Activated T-helper 17 cell treated with anti-CD3 and anti-CD28 coated beads, Interleukin-2, amount 50 U/mL, for 72 hours (primary cell): ENCODE results near the gene CPSF4. TPM values are rescaled to one million over a fixed set of nuclear protein-coding genes. Genes with fewer than 3 reads are reported as not detected.

Source experiments
- ATAC-seq: fragments of 150-1000 bp; cut with Tn5 transposase; replicated peaks from 2 replicates; pipeline ENCODE4 v1.10.0; 2021; ENCODE audit warnings: mild to moderate bottlenecking, moderate library complexity
- H3K27ac Mint-ChIP-seq: one replicate; pipeline ENCODE4 v1.8.0; 2022; ENCODE audit warnings: mixed read lengths
- H3K27me3 Mint-ChIP-seq: one replicate; pipeline ENCODE4 v1.8.0; 2022; ENCODE audit warnings: mixed read lengths
- H3K36me3 Mint-ChIP-seq: one replicate; pipeline ENCODE4 v1.8.0; 2022; ENCODE audit warnings: low read depth, mild to moderate bottlenecking, mixed read lengths
- H3K4me1 Mint-ChIP-seq: one replicate; pipeline ENCODE4 v1.8.0; 2022; ENCODE audit warnings: mixed read lengths
- H3K4me3 Mint-ChIP-seq: one replicate; pipeline ENCODE4 v1.8.0; 2022; ENCODE audit warnings: mild to moderate bottlenecking, mixed read lengths
- H3K9me3 Mint-ChIP-seq: one replicate; pipeline ENCODE4 v1.8.0; 2022; ENCODE audit warnings: mixed read lengths
- total RNA-seq, 2 donors: library from RNA; stranded (reverse); gene quantifications; one replicate each; pipeline ENCODE4 v1.2.3, GENCODE V29; 2022

The CPSF4 gene
- 10 to 100 TPM; 36.8 to 38.9 TPM for total RNA-seq

DNA sequence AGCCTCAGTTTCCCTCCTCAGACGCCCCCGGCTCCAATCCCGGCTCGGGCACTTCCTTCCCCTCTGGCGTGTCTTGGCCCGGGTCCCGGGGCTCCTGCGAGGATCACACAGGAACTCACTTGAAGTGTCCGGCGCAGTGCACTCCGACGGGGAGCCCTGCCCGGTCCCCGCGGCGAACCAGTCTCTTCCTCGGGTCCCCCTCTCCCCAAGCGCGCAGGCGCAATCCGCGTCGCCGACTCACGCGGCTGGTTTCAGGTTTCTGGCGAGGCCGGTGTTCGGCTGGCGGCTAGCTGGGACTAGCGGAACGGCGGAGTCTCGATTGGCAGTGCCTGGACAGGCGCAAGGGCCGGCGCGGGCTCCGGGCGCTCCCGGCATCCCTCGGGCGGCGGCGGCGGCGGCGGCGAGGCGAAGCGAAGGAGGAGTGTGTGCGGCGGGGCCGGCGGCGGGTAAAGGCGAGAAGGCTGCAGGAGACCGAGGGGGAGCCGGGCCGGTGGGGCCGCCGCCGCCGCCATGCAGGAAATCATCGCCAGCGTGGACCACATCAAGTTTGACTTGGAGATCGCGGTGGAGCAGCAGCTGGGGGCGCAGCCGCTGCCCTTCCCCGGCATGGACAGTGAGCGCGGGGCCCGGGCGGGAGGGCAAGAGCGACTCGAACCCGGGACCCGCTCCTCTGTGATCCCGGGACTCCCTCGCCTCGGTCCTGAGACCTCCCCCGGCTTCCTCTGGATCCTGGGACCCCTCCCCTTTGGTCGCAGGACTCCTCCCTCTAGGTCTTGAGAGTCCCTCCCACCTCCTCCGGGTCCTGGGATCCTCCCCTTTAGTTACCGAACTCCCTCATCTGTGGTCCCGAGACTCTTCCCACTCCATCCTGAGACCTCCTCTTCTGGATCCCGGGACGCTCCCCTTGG lies at the start of gene CPSF4, which contains the start of gene PTCD1:
TSS of gene CPSF4 (plus strand) at position 371 of the 908 bp plus-strand sequence. CDS start at position 511, 140 bp downstream.
TSS of gene PTCD1 (minus strand) at position 226 of the 908 bp plus-strand sequence. CDS start 3,556 bp downstream, outside the sequence.
- Mint-ChIP-seq H3K27ac (peak within 1 kb of the TSS; percentile 96), H3K4me1 (peaks cover 9% of the 10 kb centered on the region), H3K36me3 (peaks cover 47% of the 10 kb centered on the region), H3K4me3 (peak within 1 kb of the TSS; percentile 99), H3K27me3 (no peaks in the 10 kb centered on the region), H3K9me3 (no peaks in the 10 kb centered on the region)
- ATAC-seq, result peak; percentile 93

DNA sequence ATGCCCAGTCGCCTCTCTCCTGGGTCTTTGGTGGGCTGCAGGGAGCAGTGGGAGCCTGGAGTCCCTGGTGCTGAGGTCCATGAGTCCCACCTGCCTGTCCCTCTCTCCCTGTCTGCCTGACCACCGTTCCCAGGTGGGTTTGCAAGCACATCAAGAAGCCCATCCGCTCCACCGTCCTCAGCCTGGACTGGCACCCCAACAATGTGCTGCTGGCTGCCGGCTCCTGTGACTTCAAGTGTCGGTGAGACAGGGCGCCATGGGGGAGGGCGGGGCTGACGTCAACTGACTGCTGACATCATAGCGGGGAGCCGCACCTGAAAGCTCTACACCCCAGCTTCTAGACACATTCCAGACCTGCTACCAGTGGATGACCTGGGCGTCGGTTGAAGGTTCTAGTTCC lies 49.0 kb upstream of the CPSF4 start:
- Mint-ChIP-seq H3K4me3 (no peak overlapping the region), H3K4me1 (no peaks in the 10 kb centered on the region), H3K27ac (no peak overlapping the region), H3K36me3 (peaks cover 100% of the 10 kb centered on the region), H3K27me3 (no peaks in the 10 kb centered on the region), H3K9me3 (no peaks in the 10 kb centered on the region)
- ATAC-seq, result no peak

DNA sequence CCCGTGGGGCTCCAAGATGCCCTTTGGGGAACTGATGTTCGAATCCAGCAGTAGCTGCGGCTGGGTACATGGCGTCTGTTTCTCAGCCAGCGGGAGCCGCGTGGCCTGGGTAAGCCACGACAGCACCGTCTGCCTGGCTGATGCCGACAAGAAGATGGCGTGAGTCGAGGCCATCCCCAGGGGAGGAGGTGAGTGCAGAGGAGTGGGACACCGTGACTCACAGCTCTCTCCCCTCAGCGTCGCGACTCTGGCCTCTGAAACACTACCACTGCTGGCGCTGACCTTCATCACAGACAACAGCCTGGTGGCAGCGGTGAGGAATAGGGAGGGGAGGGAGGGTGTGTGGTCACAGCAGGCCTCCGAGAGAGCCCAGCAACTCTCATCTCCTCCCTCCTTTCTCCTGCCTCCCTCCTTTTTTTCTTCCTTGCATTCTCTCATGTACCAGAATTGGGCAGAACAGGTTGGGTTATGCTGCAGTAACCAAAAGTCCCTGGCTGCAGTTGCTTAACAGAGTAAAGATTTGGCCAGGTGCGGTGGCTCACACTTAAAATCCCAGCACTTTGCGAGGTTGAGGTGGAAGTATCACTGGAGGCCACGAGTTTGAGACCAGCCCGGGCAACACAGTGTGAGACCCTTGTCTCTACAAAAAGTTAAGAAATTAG lies 47.7 kb upstream of the CPSF4 start:
- Mint-ChIP-seq H3K4me3 (peak overlapping the region; percentile 57), H3K9me3 (no peaks in the 10 kb centered on the region), H3K27me3 (no peaks in the 10 kb centered on the region), H3K27ac (no peak overlapping the region), H3K36me3 (peaks cover 100% of the 10 kb centered on the region), H3K4me1 (no peaks in the 10 kb centered on the region)
- ATAC-seq, result no peak

DNA sequence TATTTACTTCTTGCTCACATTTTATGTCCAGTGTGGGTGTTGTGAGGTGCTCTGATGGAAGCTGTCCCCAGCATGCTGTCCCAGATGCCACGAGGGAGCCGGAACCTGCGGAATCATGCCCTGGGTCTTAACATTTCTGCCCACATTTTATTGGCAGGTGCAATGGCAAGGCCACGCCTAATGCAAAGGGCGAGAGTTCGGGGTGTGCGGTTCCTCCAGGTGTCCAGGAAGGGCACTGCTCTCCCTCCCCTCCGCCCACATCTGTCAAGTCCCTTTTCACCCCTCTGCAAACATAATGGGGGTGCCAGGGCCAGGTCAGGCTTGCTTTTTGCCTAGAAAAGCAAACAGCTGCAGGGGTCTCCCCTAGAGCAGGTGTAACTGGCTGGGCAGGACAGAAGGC lies 46.7 kb upstream of the CPSF4 start:
- no peak for ATAC-seq
- no peaks in the 10 kb centered on the region for H3K27me3 Mint-ChIP-seq
- H3K9me3 Mint-ChIP-seq, result no peaks in the 10 kb centered on the region
- H3K36me3 Mint-ChIP-seq, result peaks cover 100% of the 10 kb centered on the region
- no peaks in the 10 kb centered on the region for H3K4me1 Mint-ChIP-seq
- H3K27ac Mint-ChIP-seq, result peak overlapping the region; percentile 48
- peak overlapping the region; percentile 57 for H3K4me3 Mint-ChIP-seq

DNA sequence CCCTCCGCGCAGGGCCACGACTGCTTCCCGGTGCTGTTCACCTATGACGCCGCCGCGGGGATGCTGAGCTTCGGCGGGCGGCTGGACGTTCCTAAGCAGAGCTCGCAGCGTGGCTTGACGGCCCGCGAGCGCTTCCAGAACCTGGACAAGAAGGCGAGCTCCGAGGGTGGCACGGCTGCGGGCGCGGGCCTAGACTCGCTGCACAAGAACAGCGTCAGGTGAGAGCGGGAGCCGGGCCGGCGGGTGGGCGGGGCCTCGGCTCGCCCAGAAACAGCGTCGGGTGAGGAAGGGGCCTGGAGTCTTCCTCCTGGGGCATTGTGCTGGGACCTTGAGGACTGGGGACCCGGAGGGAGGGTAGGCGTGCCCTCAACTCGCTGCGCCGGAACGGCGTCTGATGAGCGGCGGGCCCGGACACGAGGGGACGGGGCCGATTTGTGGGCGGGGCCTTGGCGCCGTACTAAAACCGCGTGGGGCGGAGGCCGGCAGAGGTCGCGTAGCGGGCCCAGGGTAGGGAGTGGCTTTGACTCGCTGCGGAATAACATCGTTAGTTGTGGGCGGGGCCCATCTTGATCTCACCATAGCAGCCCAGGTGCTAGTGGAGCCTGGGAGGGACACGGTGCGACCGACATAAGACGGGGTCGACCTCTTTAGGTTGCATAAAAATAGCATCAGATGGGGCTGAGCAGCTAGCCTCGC lies 45.9 kb upstream of the CPSF4 start:
- Mint-ChIP-seq H3K27me3 (no peaks in the 10 kb centered on the region), H3K4me1 (peaks cover 2% of the 10 kb centered on the region), H3K9me3 (no peaks in the 10 kb centered on the region), H3K27ac (peak overlapping the region; percentile 65), H3K4me3 (peak overlapping the region; percentile 57), H3K36me3 (peaks cover 100% of the 10 kb centered on the region)
- peak; percentile 86 for ATAC-seq

DNA sequence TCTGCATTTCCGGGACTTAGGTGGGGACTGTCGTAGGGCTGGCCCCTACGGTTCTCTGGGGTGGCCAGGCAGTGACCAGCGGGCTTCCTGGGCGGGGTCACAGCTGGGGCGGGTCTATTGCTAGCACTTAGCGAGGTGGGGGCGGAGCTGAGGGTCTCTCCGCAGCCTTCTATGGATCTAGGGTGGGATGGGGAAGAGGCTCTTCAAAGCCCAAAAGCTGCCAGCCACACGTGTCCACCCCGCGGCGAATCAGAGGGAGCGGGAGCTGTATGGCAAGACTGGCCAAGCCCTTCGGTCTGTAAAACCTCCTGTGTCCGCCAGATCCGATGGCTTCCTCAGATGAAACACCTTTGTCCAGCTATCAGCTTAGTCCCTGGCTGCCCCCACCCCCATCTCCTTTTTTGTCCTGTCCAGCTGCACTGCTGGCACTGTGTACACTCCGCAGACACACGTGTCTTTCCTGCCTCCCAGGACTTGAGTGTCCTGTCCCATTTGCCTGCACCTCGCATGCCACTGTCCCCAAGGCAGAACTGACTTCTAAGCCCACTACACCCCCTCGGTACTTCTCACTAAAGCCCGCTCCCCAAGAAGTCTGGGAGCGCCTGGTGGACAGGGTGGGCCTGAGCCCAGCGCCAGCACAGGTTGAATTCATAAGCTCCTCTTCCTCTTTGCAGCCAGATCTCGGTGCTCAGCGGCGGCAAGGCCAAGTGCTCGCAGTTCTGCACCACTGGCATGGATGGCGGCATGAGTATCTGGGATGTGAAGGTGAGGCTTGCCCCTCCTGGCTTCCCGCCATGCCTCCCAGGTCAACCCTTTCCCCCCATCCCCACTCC lies 45.2 kb upstream of the CPSF4 start:
- H3K4me3 Mint-ChIP-seq, result peak overlapping the region; percentile 57
- ATAC-seq, result no peak
- H3K27me3 Mint-ChIP-seq, result no peaks in the 10 kb centered on the region
- peak overlapping the region; percentile 65 for H3K27ac Mint-ChIP-seq
- H3K36me3 Mint-ChIP-seq, result peaks cover 100% of the 10 kb centered on the region
- no peaks in the 10 kb centered on the region for H3K9me3 Mint-ChIP-seq
- H3K4me1 Mint-ChIP-seq, result peaks cover 9% of the 10 kb centered on the region

DNA sequence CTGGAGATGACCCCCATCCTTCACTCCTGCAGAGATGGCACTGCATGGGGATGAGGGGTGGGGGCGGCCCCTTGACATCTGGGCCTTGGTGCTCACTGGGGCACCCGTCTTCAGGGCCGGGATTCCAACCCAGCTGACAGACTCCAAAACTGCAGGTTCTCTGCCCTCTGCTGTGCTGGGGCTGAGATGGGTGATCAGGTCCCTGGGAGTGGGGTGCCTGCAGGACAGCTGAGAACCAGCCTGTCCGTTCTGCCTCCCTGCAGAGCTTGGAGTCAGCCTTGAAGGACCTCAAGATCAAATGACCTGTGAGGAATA lies 44.6 kb upstream of the CPSF4 start:
- H3K9me3 Mint-ChIP-seq, result no peaks in the 10 kb centered on the region
- peak overlapping the region; percentile 65 for H3K27ac Mint-ChIP-seq
- ATAC-seq, result no peak
- peaks cover 13% of the 10 kb centered on the region for H3K4me1 Mint-ChIP-seq
- H3K27me3 Mint-ChIP-seq, result no peaks in the 10 kb centered on the region
- peak overlapping the region; percentile 57 for H3K4me3 Mint-ChIP-seq
- H3K36me3 Mint-ChIP-seq, result peaks cover 100% of the 10 kb centered on the region

DNA sequence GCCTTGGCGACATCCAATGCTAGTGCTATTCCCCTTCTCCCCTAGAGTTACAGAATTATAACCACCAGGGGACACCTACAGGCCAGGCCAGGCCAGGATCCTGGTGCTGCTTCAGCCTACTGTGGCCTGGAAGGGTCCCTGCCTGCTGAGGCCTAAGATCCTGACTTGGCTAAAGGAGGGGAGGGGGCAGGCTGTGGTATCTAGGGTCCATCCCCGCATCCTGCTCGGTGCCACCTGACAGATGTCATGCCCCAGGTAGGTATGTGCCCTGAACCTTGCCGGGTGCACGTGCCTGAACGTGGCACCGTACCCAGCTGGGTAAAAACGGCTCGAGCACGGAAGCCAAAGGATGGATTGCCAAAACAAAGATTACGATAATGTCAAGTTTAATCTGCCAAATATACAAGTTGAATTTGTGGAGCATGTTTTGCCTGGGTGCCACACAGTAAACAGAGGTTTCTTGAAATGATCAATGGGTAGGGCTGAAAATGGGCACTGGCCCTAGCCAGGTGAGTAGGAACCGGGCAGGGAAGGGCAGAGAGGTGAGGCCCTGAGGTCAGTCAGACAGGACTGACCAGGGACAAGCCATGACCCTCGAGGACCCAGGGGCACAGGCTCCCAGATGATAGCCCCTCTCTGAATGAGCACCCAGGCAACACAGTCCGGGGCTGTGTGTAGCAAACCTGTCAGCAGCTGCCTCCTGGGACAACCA lies 43.0 kb upstream of the CPSF4 start:
- H3K4me1 Mint-ChIP-seq, result peaks cover 14% of the 10 kb centered on the region
- H3K27me3 Mint-ChIP-seq, result no peaks in the 10 kb centered on the region
- peaks cover 100% of the 10 kb centered on the region for H3K36me3 Mint-ChIP-seq
- H3K9me3 Mint-ChIP-seq, result no peaks in the 10 kb centered on the region
- no peak for ATAC-seq
- H3K4me3 Mint-ChIP-seq, result no peak overlapping the region
- H3K27ac Mint-ChIP-seq, result no peak overlapping the region

DNA sequence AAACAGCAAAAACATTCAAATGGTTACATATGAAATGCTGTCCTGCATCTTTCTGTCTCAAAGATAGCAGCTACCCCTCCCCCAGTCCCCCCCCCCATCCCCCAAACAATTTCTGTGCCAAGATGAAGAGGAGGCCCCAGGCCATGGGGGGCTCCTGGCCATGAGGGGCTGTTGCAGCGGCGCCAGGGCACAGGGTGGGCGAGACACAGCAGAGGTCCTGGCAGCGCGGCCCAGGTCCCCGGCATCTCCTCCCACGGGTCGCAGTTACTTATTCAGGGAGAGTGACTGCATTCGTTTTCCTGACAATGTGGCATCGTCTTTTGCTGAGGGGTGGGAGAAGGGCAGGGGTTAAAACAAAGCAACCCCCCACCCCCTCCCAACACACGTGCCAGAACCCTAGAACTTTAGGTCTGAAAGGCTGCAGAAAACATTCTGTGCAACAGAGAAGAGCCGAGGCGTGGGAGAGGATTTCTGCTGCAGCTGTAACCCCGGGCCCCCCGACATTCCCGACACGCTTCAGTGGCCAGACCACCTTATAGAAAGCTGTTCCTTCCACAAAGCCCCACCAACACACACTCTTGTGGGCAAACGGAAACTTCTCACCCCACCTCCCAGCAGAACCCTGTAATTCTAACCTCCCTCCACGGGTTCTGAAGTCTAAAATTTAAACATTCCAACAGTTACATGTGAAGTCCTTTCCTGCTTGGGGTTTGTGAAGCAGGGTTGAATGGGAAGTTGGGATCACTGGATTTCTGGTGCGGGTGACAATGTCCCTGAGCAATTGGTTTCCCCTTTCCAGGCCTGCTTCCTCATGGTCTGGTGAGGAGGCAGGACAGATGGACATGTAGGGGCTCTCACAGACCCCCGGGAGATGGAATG lies 42.1 kb upstream of the CPSF4 start:
- no peak for ATAC-seq
- Mint-ChIP-seq H3K27ac (peak overlapping the region; percentile 95), H3K4me1 (peaks cover 18% of the 10 kb centered on the region), H3K9me3 (no peaks in the 10 kb centered on the region), H3K36me3 (peaks cover 100% of the 10 kb centered on the region), H3K27me3 (no peaks in the 10 kb centered on the region), H3K4me3 (no peak overlapping the region)

DNA sequence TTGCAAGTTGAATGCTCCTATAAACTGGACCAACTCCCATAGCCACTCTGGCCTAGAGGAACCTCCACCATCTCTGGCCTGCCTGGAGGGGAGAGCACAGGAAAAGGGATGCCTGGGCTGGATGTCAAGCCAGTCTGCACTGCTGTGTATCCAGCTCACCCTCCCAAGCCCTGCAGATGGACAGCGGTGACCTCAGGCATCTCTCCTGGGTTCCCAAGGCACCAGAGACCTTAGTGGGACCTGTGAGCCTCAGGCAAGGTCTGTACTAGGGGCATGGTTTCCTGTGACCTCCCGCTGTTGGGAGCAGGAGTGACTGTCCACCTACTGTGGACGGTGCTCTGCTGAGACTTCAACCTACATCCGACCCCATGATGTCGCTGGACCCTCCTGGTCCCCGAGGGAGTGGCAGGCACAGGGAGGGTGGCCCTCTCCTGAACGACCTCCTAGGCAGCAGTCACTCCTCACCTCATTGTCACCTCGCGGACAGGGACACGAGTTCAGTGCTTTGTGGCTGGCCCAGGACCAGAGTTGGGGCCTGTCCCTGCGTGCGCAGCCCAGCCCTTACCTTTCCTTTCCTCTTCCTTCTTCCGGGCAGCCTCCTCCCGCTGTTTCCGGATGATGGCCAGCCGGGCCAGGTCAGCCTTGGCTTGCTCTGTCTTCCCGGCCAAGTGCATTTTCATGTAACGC lies 41.3 kb upstream of the CPSF4 start:
- Mint-ChIP-seq H3K4me3 (no peak overlapping the region), H3K9me3 (no peaks in the 10 kb centered on the region), H3K27ac (peak overlapping the region; percentile 95), H3K27me3 (no peaks in the 10 kb centered on the region), H3K36me3 (peaks cover 100% of the 10 kb centered on the region), H3K4me1 (peaks cover 18% of the 10 kb centered on the region)
- no peak for ATAC-seq

DNA sequence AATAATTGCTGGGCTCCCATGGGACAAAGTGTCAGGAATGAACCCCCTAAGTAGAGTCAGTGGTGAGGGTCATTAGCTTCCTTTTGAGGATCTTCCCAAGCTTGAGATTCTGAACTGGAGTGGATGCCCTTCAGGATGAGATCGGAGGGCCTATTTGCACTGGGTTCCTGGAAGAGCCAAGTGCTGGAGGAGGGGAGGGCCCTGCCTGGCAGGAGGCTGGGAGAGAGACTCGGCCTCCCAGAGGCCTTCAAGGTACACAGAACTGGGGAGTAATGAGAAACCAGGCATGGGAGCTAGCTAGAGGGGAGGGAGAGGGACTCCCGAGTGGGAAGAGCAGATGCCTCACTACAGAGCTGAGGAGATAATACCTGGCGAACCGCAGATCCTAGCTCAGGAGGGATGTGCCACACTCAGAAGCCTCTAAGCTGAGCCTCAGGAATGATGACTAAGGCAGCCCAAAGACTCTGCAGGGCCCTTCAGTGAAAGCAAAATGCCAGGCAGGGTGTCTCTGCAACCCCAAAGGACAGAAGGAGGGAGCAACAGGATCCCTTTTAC lies 39.8 kb upstream of the CPSF4 start:
- Mint-ChIP-seq H3K4me1 (peaks cover 26% of the 10 kb centered on the region), H3K27ac (peak overlapping the region; percentile 95), H3K36me3 (peaks cover 100% of the 10 kb centered on the region), H3K4me3 (no peak overlapping the region), H3K9me3 (no peaks in the 10 kb centered on the region), H3K27me3 (no peaks in the 10 kb centered on the region)
- ATAC-seq, result peak; percentile 12

DNA sequence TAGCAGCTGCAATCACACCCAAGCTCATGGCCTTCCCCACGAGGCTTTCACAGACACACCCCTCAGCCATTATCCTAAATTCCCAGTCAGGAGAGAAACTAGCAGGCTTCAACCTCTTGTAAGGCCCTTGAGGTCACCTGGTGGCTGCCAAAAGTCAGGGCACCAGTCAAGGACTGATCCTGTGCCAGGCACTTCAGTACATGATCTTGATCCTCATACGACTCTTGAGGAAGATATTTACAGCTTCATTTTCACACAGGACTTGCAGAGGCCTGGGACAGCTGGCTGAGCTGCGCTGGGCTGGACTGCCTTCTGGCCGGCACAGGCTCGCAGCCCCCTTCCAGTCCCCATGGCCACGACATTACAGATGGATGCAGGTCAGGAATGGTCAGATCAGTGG lies 39.1 kb upstream of the CPSF4 start:
- no peaks in the 10 kb centered on the region for H3K27me3 Mint-ChIP-seq
- peak overlapping the region; percentile 95 for H3K27ac Mint-ChIP-seq
- peaks cover 30% of the 10 kb centered on the region for H3K4me1 Mint-ChIP-seq
- H3K36me3 Mint-ChIP-seq, result peaks cover 100% of the 10 kb centered on the region
- no peak for ATAC-seq
- no peak overlapping the region for H3K4me3 Mint-ChIP-seq
- H3K9me3 Mint-ChIP-seq, result no peaks in the 10 kb centered on the region
